ENCODE results near the gene SLC16A10. TPM values are rescaled to one million over a fixed set of nuclear protein-coding genes. Genes with fewer than 3 reads are reported as not detected.
A peak's percentile ranks its signal among the peaks of the same experiment; 100 is the strongest.
"Not testable (repeated sequence)": the region's sequence is repeated elsewhere in the genome, so short reads cannot be mapped to it uniquely, and the experiment has no call there.

The SLC16A10 gene
- total RNA-seq, 1 donor from 2014 or later, result 1.8 TPM

DNA sequence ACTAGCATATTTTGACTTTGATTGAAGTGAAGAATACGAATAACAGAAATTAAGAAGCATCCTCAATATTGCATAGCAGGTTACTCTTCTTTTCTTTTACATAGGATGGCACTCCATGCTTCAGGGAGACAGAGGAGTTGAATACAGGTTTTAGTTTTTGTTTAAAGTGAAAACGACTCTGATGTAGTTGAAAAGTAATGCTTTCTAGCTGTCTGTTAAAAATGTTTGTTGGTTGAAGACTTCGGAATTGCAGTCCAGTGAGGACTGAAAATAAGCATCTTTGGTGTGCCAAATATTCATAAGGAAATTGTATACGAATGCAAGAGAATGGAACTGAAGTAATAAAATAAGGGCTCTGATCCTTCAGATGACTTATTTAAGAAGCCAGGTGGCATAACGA is 618 bp upstream of the SLC16A10 start:
- DNase-seq (ENCODE audit: low spot score), result no peak

GRCh38 chr6:111087871-111088667 is 766 bp downstream of the SLC16A10 start:
- no peak for DNase-seq (ENCODE audit: low spot score)

DNA sequence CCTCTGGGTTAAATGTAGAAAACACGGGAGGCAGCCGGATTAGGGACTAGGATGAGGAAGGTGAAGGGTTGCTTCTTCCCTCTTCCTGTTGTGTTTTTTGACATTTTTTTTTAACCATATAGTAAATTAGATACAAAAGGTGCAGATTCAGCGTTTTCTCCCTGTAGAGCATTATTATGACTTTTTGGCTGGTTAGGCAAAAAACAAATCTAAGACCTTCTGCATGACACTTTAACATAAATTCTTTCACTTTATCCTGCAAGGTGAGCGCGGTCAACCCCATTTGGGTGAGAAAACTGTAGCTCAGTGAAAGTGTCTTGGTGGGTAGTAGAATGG is 1.3 kb downstream of the SLC16A10 start:
- no peak for DNase-seq (ENCODE audit: low spot score)

- no peak for DNase-seq (ENCODE audit: low spot score)
These were observed 3.5 kb downstream of the SLC16A10 start for GRCh38 chr6:111090766-111091165.

- no peak for DNase-seq (ENCODE audit: low spot score)
These were observed 4.7 kb downstream of the SLC16A10 start for GRCh38 chr6:111091987-111092386.

DNA sequence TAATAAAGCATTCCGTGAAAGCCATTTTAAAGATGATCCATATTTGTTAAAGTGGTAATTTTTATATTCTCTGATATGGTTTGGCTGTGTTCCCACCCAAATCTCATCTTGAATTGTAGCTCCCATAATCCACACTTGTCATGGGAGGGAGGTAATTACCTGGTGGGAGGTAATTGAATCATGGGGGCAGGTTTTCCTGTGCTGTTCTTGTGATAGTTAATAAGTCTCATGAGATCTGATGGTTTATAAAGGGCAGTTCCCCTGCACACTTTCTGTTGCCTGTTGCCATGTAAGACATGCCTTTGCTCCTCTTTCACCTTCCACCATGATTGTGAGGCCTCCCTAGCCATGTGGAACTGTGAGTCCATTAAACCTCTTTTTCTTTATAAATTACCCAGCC is 8.2 kb downstream of the SLC16A10 start:
- DNase-seq (ENCODE audit: low spot score), result not testable (repeated sequence)

- DNase-seq (ENCODE audit: low spot score), result peak; percentile 73
These were observed 8.9 kb downstream of the SLC16A10 start for GRCh38 chr6:111096246-111096645.

DNA sequence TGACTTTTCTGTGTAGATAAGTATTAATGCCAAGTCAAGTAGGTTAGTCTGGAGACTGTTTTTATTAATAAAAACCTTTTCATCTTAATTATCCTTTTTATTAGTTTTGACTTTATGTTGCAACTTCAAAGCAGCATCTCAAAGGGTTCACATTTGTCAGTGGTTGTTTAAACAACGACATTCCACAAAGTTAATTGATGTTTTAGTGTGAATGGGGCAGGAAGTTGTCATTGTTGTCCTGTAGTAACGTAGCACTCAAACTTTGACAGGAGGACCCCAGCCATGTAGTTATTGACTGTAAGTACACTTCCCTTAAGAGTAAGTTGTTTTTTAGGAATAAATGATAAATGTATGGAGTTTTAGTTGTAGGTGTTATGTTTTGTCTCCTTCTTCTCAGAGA is 11.3 kb downstream of the SLC16A10 start:
- no peak for DNase-seq (ENCODE audit: low spot score)

DNA sequence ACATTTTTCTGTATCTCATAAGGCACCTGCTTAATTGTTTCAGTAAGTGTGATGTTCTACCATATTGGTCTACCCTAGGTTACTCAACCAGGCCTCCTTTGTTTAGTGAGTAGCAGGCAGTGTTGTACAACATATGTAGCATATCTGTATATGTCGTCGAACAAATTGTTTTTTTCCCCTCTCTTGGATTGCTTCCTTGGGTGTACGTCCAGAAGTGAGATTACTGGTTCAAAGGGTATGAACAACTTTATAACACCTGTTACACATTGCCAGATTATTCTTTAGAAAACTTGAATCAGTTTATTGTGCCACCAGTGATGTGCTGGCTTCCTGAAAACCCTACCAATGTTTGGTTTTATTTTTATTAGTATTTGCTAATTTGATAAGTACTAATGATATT is 14.7 kb downstream of the SLC16A10 start:
- no peak for DNase-seq (ENCODE audit: low spot score)

DNA sequence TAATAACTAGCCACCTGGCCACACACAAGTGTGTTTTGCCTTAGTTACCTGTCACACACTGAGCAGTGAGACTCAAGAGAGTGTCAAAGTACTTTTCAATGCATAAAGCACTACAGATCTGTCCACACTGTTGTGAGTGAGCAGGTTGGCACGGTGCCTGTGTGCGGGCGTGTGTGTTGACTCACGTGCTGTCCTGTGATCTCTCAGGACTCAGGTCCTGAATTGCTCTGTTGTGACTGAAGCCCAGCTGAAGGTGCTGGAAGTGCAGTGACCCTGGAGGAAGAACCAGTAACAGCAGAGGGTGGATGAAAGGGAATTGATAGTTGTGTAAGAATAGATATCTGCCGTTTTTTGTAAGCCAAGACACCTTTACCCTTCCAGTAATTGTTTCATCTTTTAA is 18.3 kb downstream of the SLC16A10 start:
- DNase-seq (ENCODE audit: low spot score), result peak; percentile 49

- no peak for DNase-seq (ENCODE audit: low spot score)
These were observed 20.3 kb downstream of the SLC16A10 start for GRCh38 chr6:111107589-111107988.

- DNase-seq (ENCODE audit: low spot score), result no peak
These were observed 22.7 kb downstream of the SLC16A10 start for GRCh38 chr6:111110036-111110435.

- DNase-seq (ENCODE audit: low spot score), result no peak
These were observed 26.2 kb downstream of the SLC16A10 start for GRCh38 chr6:111113336-111114086.

DNA sequence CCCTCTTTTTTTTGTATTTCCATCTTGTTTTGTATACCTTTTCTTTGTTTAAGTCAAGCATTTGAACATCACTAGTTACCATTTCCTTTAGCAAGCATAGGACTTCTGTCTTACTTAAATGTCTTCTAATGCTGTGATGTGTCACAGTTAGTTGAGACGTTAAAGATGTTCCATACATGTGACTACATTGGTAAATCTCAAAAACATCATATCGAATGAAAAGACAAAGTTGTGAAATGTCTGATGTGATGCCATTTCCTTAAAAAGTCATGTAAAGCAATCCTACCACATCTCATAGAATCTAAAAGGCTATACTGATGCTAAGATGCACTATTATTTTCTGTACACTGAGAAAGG is 26.8 kb downstream of the SLC16A10 start:
- no peak for DNase-seq (ENCODE audit: low spot score)

GRCh38 chr6:111114482-111114881 is 27.2 kb downstream of the SLC16A10 start:
- DNase-seq (ENCODE audit: low spot score), result no peak

- no peak for DNase-seq (ENCODE audit: low spot score)
These were observed 31.5 kb downstream of the SLC16A10 start for GRCh38 chr6:111118826-111119225.

GRCh38 chr6:111119571-111120329 is 32.4 kb downstream of the SLC16A10 start:
- DNase-seq (ENCODE audit: low spot score), result no peak

GRCh38 chr6:111121789-111122350 is 34.6 kb downstream of the SLC16A10 start:
- DNase-seq (ENCODE audit: low spot score), result no peak

- DNase-seq (ENCODE audit: low spot score), result no peak
These were observed 35.4 kb downstream of the SLC16A10 start for GRCh38 chr6:111122458-111123286.

DNA sequence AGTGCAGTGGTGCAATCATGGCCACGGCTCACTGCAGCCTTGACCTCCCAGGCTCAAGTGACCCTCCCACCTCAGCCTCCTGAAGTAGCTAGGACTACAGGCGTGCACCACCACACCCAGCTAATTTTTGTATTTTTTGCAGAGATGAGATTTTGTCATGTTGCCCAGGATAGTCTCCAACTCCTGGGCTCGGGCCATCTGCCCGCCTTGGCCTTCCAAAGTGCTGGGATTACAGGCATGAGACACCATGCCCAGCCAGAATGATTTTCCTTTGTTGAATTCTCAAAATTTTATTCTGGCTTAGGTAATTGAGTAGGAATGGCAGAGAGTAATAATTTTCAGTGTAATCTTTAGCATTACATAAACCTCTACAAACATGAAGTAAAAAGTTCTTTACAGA is 37.1 kb downstream of the SLC16A10 start:
- DNase-seq (ENCODE audit: low spot score), result no peak

- no peak for DNase-seq (ENCODE audit: low spot score)
These were observed 41.7 kb downstream of the SLC16A10 start for GRCh38 chr6:111129013-111129412.
